GM18951 (cell line): Measurements from ENCODE around the gene AGBL2.
"Not testable (repeated sequence)": the region's sequence is repeated elsewhere in the genome, so short reads cannot be mapped to it uniquely, and the experiment has no call there.

Source experiments
- POLR2A ChIP-seq: IDR thresholded peaks from 4 replicates; pipeline ENCODE4 v1.6.1; 2011; ENCODE audit warnings: mild to moderate bottlenecking; ENCODE audit not compliant: insufficient read length, insufficient read depth; ENCODE audit errors: extremely low read depth
- in situ Hi-C: fragments of 300-500 bp; cut with MboI; formaldehyde crosslinking; loops from one replicate; pipeline ENCODE4 v1.12.0; 2022; ENCODE audit warnings: low sequenced_read_pairs, mixed read lengths, inconsistent platforms; ENCODE audit not compliant: unreplicated experiment

The AGBL2 gene

GRCh38 chr11:47716692-47717091 is 1.5 kb upstream of the AGBL2 start:
- no peak for TF ChIP-seq POLR2A
- in situ Hi-C loops = no loop called here

- in situ Hi-C loops = no loop called here
Measured at GRCh38 chr11:47714554-47715081, 551 bp downstream of the AGBL2 start.

GRCh38 chr11:47711816-47712215 is 3.4 kb downstream of the AGBL2 start:
- in situ Hi-C loops = no loop called here
- no peak for TF ChIP-seq POLR2A

More at GRCh38 chr11:47714554-47715081, 551 bp downstream of the AGBL2 start:
- TF ChIP-seq POLR2A = no peak

- in situ Hi-C loops = no loop called here
- no peak for TF ChIP-seq POLR2A
Measured at GRCh38 chr11:47711225-47711624, 3.9 kb downstream of the AGBL2 start.

- in situ Hi-C loops = not testable (repeated sequence)
Measured at GRCh38 chr11:47707275-47707786, 7.8 kb downstream of the AGBL2 start.

GRCh38 chr11:47705721-47706120 is 9.4 kb downstream of the AGBL2 start:
- TF ChIP-seq POLR2A = no peak
- in situ Hi-C loops = no loop called here

GRCh38 chr11:47691979-47692378 is 23.2 kb downstream of the AGBL2 start:
- in situ Hi-C loops = no loop called here
- no peak for TF ChIP-seq POLR2A

- TF ChIP-seq POLR2A = no peak
- in situ Hi-C loops = no loop called here
Measured at GRCh38 chr11:47689480-47689879, 25.7 kb downstream of the AGBL2 start.

- TF ChIP-seq POLR2A = no peak
- in situ Hi-C loops = no loop called here
Measured at GRCh38 chr11:47688991-47689390, 26.2 kb downstream of the AGBL2 start.

GRCh38 chr11:47688111-47688510 is 27.1 kb downstream of the AGBL2 start:
- in situ Hi-C loops = no loop called here
- TF ChIP-seq POLR2A = no peak

- in situ Hi-C loops = not testable (repeated sequence)
Measured at GRCh38 chr11:47686704-47687103, 28.5 kb downstream of the AGBL2 start.

- in situ Hi-C loops = no loop called here
Measured at GRCh38 chr11:47686151-47686550, 29.0 kb downstream of the AGBL2 start.

GRCh38 chr11:47675851-47676250 is 39.3 kb downstream of the AGBL2 start:
- in situ Hi-C loops = no loop called here
- TF ChIP-seq POLR2A = no peak

More at GRCh38 chr11:47686151-47686550, 29.0 kb downstream of the AGBL2 start:
- TF ChIP-seq POLR2A = no peak

GRCh38 chr11:47672283-47672730 is 42.9 kb downstream of the AGBL2 start:
- in situ Hi-C loops = no loop called here
- TF ChIP-seq POLR2A = no peak

- in situ Hi-C loops = no loop called here
- TF ChIP-seq POLR2A = no peak
Measured at GRCh38 chr11:47669856-47670255, 45.3 kb downstream of the AGBL2 start.
